Keratinocyte (primary cell): ENCODE measurements around the gene PRDM4.

Experiments used
- CTCF ChIP-seq, 3 experiments: IDR thresholded peaks in 1 of 3; conservative IDR thresholded peaks in 1 of 3; optimal IDR thresholded peaks in 1 of 3; 2 replicates in 2 of 3; 3 replicates in 1 of 3; pipeline versions ENCODE3 to v1.5.1; 2011; ENCODE audit warnings: low read length in 3 of 3, mild to moderate bottlenecking in 3 of 3, moderate library complexity in 2 of 3, control low read depth in 1 of 3, inconsistent platforms in 1 of 3; ENCODE audit not compliant: insufficient read depth in 2 of 3; ENCODE audit errors: extremely low read depth in 1 of 3
- EZH2 ChIP-seq: IDR thresholded peaks from one replicate; pipeline ENCODE4 v1.6.1; 2012; ENCODE audit warnings: inconsistent platforms, mild to moderate bottlenecking, low read length, moderate library complexity

DNA sequence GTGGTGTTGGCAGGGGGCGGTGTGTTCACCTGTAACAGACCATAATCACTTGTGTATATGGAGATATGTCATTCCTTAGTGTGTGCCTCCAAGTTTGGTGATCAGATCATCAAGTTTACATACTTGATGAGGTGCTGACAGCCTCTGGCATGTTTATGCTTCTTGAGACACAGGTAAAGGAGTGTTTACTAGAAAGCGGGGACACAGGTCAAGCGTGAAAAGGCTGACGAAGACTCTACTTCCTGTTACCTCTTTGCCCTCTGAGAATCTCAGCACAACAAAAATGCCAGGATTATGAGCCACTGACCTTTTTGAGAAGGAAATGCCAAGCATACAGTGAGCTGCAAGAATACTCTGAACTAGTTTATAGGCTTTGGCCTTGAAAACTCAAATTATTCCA lies 29.6 kb downstream of the PRDM4 start:
- no peak for TF ChIP-seq CTCF (optimal IDR thresholded peaks at IDR 0.05 in 1 of 3, IDR thresholded peaks at IDR 0.05 in 1 of 3, conservative IDR thresholded peaks at IDR 0.05 in 1 of 3; ENCODE audit: extremely low read depth in 1 of 3, insufficient read depth in 2 of 3, low read length in 3 of 3)
- no peak for TF ChIP-seq EZH2
